ENCODE results near the gene SLC38A6. TPM values are rescaled to one million over a fixed set of nuclear protein-coding genes. Genes with fewer than 3 reads are reported as not detected.

Gene SLC38A6
- total and polyA plus RNA-seq, 2 of the 13 experiments (the other 11 are each of a cell fraction or from before 2014, with no cell fraction given), result 6.9 to 22.1 TPM

GRCh38 chr14:60963761-60964160 is 17.3 kb upstream of the SLC38A6 start (continued):
- TF ChIP-seq ZBTB1 (CRISPR knock-in tag; IDR thresholded peaks at IDR 0.05; ENCODE audit: borderline replicate concordance), result no peak
- TF ChIP-seq NR2F2 (IDR thresholded peaks at IDR 0.05; ENCODE audit: borderline replicate concordance, low read depth), result no peak
- no peak for TF ChIP-seq HOXA9 (CRISPR knock-in tag; IDR thresholded peaks at IDR 0.05; ENCODE audit: borderline replicate concordance)
- no peak for TF ChIP-seq TBX3 (IDR thresholded peaks at IDR 0.05; ENCODE audit: borderline replicate concordance)
- no peak for TF ChIP-seq ZNF430 (CRISPR knock-in tag; IDR thresholded peaks at IDR 0.05)
- TF ChIP-seq PAX8 (CRISPR knock-in tag; IDR thresholded peaks at IDR 0.05; ENCODE audit: borderline replicate concordance), result no peak
- no peak for TF ChIP-seq ZNF883 (CRISPR knock-in tag; IDR thresholded peaks at IDR 0.05; ENCODE audit: not compliant biosample characterization)
- no peak for TF ChIP-seq MTF2 (CRISPR knock-in tag; IDR thresholded peaks at IDR 0.05; ENCODE audit: borderline replicate concordance)
- TF ChIP-seq ZKSCAN1 (IDR thresholded peaks at IDR 0.05; ENCODE audit: low read length), result no peak
- no peak for TF ChIP-seq ZKSCAN8 (CRISPR knock-in tag; IDR thresholded peaks at IDR 0.05; ENCODE audit: borderline replicate concordance)

GRCh38 chr14:60964904-60965303 is 16.1 kb upstream of the SLC38A6 start:
- Histone ChIP-seq H4K20me1 (ENCODE audit: insufficient read depth, low read length) (no peaks in the 10 kb centered on the region), H3K36me3 (replicated peaks in 1 of 2; ENCODE audit: control insufficient read depth in 1 of 2, insufficient read depth in 2 of 2, low read length in 2 of 2) (no peaks in the 10 kb centered on the region), H3K4me3 (replicated peaks in 1 of 3; ENCODE audit: insufficient read depth in 1 of 3, low read depth in 2 of 3, low read length in 3 of 3) (no peak overlapping the region), H3K27ac (ENCODE audit: extremely low read length, insufficient read depth, low read length) (no peak overlapping the region), H3K4me1 (ENCODE audit: insufficient read depth, low read length) (peaks cover 21% of the 10 kb centered on the region), H3K4me2 (ENCODE audit: low read depth, low read length) (no peak overlapping the region), H3K27me3 (ENCODE audit: control insufficient read depth in 1 of 2, insufficient read depth in 2 of 2, low read length in 2 of 2) (no peaks in the 10 kb centered on the region), H3K79me2 (ENCODE audit: insufficient read depth, low read length) (no peaks in the 10 kb centered on the region), H3K9me3 (ENCODE audit: low read length) (no peaks in the 10 kb centered on the region), H2AFZ (ENCODE audit: low read length) (no peak overlapping the region), H3K9ac (ENCODE audit: insufficient read depth, low read depth, low read length) (no peak overlapping the region)
- FAIRE-seq (peak; percentile 8), DNase-seq (ENCODE audit: low spot score) (peak; percentile 18), ATAC-seq (peak; percentile 41; the same call in 1 of the 3 replicates)
- intact Hi-C loops (cut with micrococcal nuclease; ENCODE audit: unreplicated experiment), result no loop called here
- in situ Hi-C loops (cut with HindIII; ENCODE audit: extremely low pct_ligation_motif_present, low pct_unique_long_range_greater_than_20kb), result no loop called here
- WGBS (ENCODE audit: low lambda C conversion rate), result 33% methylated on average over 2 of the region's 2 CpGs
- ChIA-PET POLR2A (no interaction called here), CTCF (ENCODE audit: low intra/inter-chr PET ratio, low total read pairs) (no interaction called here)
- no TSS peak for BruUV-seq (replicated peaks)
- TF ChIP-seq ZEB1 (IDR thresholded peaks at IDR 0.05; ENCODE audit: insufficient replicate concordance, low read depth) (no peak), ATF2 (CRISPR knock-in tag; IDR thresholded peaks at IDR 0.05) (no peak), FOXA1 (IDR thresholded peaks at IDR 0.05) (no peak), FOXA1 (CRISPR knock-in tag; IDR thresholded peaks at IDR 0.05) (0 out of 2 replicates have a peak, but pooled peaks have one; percentile 25), FOXA3 (CRISPR knock-in tag; IDR thresholded peaks at IDR 0.05) (peak; percentile 66), RXRB (CRISPR knock-in tag; IDR thresholded peaks at IDR 0.05; ENCODE audit: borderline replicate concordance) (no peak), ZNF3 (CRISPR knock-in tag; IDR thresholded peaks at IDR 0.05) (no peak)

All from HepG2 (cell line).